Right ventricle myocardium inferior (tissue), 1 donor: ENCODE data around the gene AGBL4. TPM values are rescaled to one million over a fixed set of nuclear protein-coding genes. Genes with fewer than 3 reads are reported as not detected.

ENCODE experiments used
- ATAC-seq: fragments of 200-7000 bp; cut with Tn5 transposase; one replicate; pipeline ENCODE4 v1.9.1; 2020; ENCODE audit warnings: mild to moderate bottlenecking, moderate library complexity
- DNase-seq: peaks from one replicate; pipeline ENCODE4 v3.0.0; 2021; ENCODE audit errors: missing footprints
- intact Hi-C: fragments of 100-400 bp; cut with DNase I; formaldehyde crosslinking; loops from one replicate; pipeline ENCODE4 v1.11.0; 2022
- total RNA-seq: library from RNA; stranded (reverse); fragmentation: NEBNext Ultra II Directional; extraction: Animal tissue kit (Norgen Biotek cat#: 25700); gene quantifications from one replicate; pipeline ENCODE4 v1.2.1, GENCODE V29; 2021
- donor health status: DM: no; HTN: yes; CAD: no; lungs with severe emphysema.

The AGBL4 gene
- total RNA-seq, 1 donor from 2014 or later: 0.14 TPM

- no peak for DNase-seq
- intact Hi-C loops: no loop called here
- ATAC-seq: no peak
Observed at GRCh38 chr1:48940354-48940753, 1083.4 kb downstream of the AGBL4 start.

GRCh38 chr1:48939828-48940227, 1083.9 kb downstream of the AGBL4 start:
- DNase-seq: no peak
- intact Hi-C loops: no loop called here
- no peak for ATAC-seq

- intact Hi-C loops: no loop called here
- DNase-seq: no peak
- no peak for ATAC-seq
Observed at GRCh38 chr1:48939042-48939441, 1084.7 kb downstream of the AGBL4 start.

GRCh38 chr1:48937732-48938131, 1086.0 kb downstream of the AGBL4 start:
- intact Hi-C loops: no loop called here
- no peak for DNase-seq
- ATAC-seq: no peak

- ATAC-seq: no peak
- no peak for DNase-seq
- intact Hi-C loops: no loop called here
Observed at GRCh38 chr1:48936436-48936835, 1087.3 kb downstream of the AGBL4 start.

- ATAC-seq (no peak), DNase-seq (no peak)
- intact Hi-C loops: no loop called here
Observed at GRCh38 chr1:48932366-48932765, 1091.4 kb downstream of the AGBL4 start.

- DNase-seq: no peak
Observed at GRCh38 chr1:48931506-48932192, 1092.1 kb downstream of the AGBL4 start.

GRCh38 chr1:48930011-48930410, 1093.7 kb downstream of the AGBL4 start:
- intact Hi-C loops: no loop called here
- ATAC-seq: no peak
- no peak for DNase-seq

More at GRCh38 chr1:48931506-48932192, 1092.1 kb downstream of the AGBL4 start:
- ATAC-seq: no peak
- intact Hi-C loops: no loop called here

GRCh38 chr1:48924099-48924498, 1099.7 kb downstream of the AGBL4 start:
- intact Hi-C loops: no loop called here

GRCh38 chr1:48923116-48923515, 1100.6 kb downstream of the AGBL4 start:
- intact Hi-C loops: no loop called here
- DNase-seq (no peak), ATAC-seq (no peak)

More at GRCh38 chr1:48924099-48924498, 1099.7 kb downstream of the AGBL4 start:
- DNase-seq (no peak), ATAC-seq (no peak)

GRCh38 chr1:48920851-48921250, 1102.9 kb downstream of the AGBL4 start:
- ATAC-seq: no peak
- intact Hi-C loops: no loop called here
- DNase-seq: no peak

GRCh38 chr1:48917901-48918603, 1105.7 kb downstream of the AGBL4 start:
- DNase-seq: peak; percentile 50
- intact Hi-C loops: no loop called here
- no peak for ATAC-seq

GRCh38 chr1:48917070-48917454, 1106.7 kb downstream of the AGBL4 start:
- no peak for ATAC-seq
- no peak for DNase-seq
- intact Hi-C loops: no loop called here

GRCh38 chr1:48916130-48917069, 1107.4 kb downstream of the AGBL4 start:
- DNase-seq (no peak), ATAC-seq (no peak)
- intact Hi-C loops: no loop called here

- intact Hi-C loops: no loop called here
- ATAC-seq: no peak
- no peak for DNase-seq
Observed at GRCh38 chr1:48908606-48909005, 1115.1 kb downstream of the AGBL4 start.

GRCh38 chr1:48906729-48907128, 1117.0 kb downstream of the AGBL4 start:
- no peak for ATAC-seq
- DNase-seq: no peak
- intact Hi-C loops: no loop called here

GRCh38 chr1:48906164-48906563, 1117.6 kb downstream of the AGBL4 start:
- ATAC-seq (no peak), DNase-seq (no peak)
- intact Hi-C loops: no loop called here

GRCh38 chr1:48903291-48903690, 1120.5 kb downstream of the AGBL4 start:
- ATAC-seq: no peak
- no peak for DNase-seq
- intact Hi-C loops: no loop called here

GRCh38 chr1:48898894-48899293, 1124.9 kb downstream of the AGBL4 start:
- no peak for ATAC-seq
- DNase-seq: no peak
- intact Hi-C loops: no loop called here
